Epithelial cell of prostate (primary cell): Measurements from ENCODE around the gene AP2B1.
"Not testable (repeated sequence)": the region's sequence is repeated elsewhere in the genome, so short reads cannot be mapped to it uniquely, and the experiment has no call there.

ENCODE experiments used
- DNase-seq: peaks from one replicate; pipeline ENCODE4 v3.0.0-alpha.2; 2011; ENCODE audit warnings: low read depth, low spot score
- H3K27ac ChIP-seq: fragments of 450-650 bp; 2 replicates; pipeline ENCODE4 v1.5.1; 2017; ENCODE audit warnings: mild to moderate bottlenecking

Gene AP2B1

DNA sequence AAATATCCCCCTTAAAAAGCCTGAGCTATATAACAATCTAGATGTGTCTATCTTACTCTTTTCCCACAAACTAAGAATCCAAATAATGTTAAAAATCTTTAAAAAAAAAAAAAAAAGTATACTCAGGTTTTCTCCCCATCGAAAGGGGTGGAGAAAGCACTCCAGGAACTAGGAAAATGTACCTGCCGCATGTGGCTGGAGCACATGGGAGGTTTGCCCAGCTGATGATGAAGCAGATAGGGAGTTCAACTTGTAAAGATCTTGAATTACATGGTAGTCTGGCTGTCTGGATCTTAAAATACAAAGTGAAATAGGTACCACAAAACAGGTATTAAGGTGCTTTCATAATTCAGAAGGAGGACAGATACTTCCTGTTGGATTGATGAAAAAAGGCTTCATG, 17.7 kb upstream of the AP2B1 start:
- no peak for DNase-seq
- H3K27ac ChIP-seq = no peak overlapping the region

DNA sequence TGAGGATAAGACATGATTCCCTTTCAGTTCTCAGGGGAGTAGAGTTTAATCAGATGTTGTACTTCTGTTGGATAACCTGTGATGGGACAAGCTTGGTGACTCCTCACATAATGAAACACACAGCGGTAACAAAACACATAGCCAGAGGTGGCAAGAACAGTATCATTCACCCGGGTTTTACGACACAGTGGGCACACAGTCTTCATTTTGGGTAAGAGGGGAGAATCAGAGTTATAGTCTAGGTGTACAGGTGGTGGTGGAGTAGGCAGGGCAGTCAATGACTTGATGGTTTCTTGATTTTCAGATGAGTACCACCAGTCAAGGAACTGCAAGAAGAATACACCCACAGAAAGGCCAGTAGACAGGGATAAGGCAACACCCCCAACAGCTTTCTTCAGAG, 11.4 kb upstream of the AP2B1 start:
- DNase-seq = no peak
- no peak overlapping the region for H3K27ac ChIP-seq

DNA sequence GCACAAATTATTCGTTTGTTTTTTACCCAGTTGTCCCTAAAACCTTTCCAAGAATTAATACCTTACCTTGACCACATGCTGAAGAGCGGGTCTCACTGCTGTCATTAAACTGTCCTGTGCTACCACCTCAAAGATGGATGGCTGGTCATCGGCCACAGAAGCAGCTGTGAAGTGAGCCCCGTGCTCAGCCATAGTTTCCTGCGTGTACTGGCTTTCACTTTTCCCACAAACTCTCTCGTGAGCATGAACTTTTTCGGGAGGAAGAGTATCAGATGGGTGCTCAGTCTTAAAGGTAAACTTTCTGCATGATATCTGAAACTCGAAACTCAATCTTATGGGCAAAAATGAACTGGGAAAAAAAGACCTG, 9.3 kb upstream of the AP2B1 start:
- peak overlapping the region; percentile 64 for H3K27ac ChIP-seq
- DNase-seq = no peak

DNA sequence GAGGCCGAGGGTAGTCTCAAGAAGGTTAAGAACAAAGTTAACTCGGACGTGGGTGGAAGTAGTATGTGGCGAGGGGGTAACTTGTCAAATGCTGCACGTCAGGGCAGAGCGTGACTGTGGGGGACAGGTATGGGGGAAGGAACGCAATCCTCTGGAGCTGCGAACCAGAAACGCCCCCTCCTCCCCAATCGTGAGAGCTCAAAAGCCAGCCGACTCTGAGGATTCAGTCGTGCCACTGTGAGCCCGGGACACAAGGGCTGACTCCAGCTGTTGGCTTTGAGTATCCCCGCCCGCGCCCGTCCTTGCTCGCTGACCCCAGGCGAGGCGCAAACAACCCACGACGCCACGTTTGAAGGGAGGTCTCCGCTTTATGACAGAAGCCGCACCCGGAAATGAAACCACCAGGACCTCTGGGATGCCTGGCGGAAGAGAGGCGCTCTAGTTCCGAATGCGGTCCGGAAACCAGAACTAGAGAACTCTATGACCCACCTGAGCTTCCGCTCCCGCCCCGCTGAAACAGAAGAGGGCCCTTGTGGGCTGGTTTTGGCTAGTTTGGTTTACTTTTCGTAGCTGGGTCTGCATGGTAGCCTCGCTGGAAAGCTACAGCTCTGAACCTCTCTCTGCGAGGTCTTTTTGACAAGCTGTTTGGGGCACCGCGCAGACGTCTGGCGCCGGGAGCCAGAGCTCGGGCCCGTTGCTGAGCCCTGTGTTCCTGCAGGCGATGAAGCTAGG, 8.8 kb upstream of the AP2B1 start, which contains the start of gene PEX12:
Gene PEX12, minus strand, starts transcription at position 375 of the 732 bp plus-strand sequence. CDS start 550 bp downstream, outside the sequence.
- no peak for DNase-seq
- H3K27ac ChIP-seq = peak within 1 kb of the TSS; percentile 64

DNA sequence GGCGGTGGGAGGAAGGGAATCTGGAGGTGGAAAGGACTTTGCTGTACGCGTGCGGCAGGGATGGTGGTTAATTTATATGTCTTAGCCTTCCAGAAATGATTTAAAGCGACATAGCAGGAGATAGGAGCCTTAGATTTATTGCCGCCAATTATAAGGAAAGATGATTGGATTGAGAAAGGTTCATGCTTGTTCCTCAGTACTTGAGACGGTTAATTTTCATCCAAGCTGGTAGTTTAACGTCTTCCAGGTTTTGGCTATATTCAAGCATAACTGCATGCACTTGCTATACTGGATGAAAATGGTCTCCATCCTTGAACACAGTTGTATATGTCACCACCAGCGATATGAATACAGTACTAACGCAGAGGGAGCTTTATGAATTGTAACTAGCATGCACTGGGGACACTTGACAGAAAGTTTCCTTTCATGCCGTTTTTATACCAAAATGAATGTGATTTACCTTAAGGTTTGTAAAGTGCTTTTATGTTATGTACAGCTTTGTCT, 8.1 kb upstream of the AP2B1 start:
- H3K27ac ChIP-seq = peak overlapping the region; percentile 64
- DNase-seq = no peak

DNA sequence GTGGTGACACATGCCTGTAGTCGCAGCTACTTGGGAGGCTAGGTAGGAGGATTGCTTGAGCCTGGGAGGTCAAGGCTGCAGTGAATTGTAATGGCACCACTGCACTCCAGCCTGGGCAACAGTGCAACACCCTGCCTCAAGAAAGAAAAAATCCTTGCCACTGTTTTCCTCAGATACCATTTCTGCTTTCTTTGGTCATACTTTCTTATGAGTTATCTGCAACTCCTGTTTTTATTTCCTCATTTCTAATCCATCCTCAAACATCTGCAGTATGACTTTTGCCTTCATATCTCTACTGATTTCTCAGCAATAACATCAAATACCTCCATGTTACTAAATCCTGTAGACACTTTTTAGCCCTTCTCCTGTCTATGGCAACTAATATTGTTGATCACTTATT, 3.1 kb upstream of the AP2B1 start:
- no peak for DNase-seq
- no peak overlapping the region for H3K27ac ChIP-seq

DNA sequence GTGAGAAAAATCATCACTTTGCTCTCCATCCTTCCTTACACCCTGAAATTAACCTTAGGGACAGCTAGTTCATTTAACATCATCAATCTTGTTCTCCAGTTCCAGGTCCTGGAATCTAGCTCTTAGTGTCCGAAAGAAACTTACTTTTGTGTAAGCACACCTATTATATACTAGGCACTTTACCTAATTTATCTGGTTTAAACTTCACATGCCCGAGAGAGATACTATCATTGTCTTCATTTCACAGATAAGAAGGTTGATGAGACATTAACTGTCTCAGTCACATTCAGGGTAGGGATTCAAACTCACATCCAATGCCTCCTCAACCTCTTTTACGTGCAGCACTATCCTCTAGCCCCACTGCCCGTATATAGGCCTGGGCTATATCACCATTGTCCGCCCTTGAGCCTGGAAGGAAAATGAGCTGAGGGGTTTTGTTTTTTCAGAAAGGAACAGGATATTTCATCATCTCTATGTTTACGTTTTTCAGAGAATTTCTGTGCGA, 501 bp upstream of the AP2B1 start:
- no peak for DNase-seq
- peak overlapping the region; percentile 92 for H3K27ac ChIP-seq

DNA sequence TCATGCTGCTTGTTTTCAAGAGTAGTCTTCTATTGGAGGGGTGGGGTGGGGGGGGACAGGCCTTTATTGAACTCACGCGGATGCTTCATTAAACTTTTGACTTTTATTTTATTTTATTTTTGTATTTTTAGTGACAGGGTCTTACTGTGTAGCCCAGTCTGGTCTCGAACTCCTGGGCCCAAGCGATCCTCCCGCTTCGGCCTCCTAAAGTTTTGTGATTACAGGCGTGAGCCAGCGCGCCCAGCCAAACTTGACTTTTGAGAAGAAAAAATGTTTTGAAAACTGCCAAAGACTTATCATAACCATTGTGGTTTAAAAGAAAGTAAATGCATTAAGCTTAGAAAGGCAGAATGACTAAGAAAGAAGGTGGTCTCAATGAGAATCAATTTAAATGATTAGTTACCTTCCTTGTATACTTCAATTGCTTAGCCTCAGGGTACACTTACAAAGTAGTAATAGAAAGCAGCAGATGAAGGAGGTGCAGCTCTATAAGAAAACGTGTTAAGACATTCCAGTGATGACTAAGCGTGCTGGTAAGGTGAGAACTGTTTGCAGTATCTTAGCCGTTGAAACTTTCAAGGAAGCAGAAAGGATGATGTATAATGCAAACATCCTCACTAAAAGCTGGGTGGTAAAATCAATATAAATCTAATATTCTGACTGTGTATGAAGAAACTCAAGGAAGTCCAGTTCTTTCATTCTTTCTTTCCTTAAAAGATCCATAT, 1.2 kb downstream of the AP2B1 start:
- H3K27ac ChIP-seq = peak overlapping the region; percentile 92
- DNase-seq = peak; percentile 94

DNA sequence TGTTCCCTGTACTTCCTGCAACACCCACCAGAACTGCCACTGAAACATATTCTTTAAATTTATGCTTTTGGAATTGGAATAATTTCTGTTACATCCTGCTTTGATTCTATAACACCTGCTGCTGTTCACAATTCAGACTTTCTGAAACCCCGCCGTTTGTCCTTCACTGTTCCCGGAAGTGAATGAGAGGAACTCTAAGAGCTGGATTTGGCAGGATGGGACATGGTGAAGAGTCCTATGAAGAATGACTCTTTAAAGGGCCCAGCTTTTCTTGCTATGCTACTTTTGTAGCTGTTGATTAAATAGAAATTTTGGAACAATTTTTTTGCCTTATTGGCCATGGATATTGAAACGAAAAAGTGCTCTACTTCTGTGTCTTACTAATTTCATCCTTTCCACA, 8.9 kb downstream of the AP2B1 start:
- H3K27ac ChIP-seq = no peak overlapping the region
- no peak for DNase-seq

DNA sequence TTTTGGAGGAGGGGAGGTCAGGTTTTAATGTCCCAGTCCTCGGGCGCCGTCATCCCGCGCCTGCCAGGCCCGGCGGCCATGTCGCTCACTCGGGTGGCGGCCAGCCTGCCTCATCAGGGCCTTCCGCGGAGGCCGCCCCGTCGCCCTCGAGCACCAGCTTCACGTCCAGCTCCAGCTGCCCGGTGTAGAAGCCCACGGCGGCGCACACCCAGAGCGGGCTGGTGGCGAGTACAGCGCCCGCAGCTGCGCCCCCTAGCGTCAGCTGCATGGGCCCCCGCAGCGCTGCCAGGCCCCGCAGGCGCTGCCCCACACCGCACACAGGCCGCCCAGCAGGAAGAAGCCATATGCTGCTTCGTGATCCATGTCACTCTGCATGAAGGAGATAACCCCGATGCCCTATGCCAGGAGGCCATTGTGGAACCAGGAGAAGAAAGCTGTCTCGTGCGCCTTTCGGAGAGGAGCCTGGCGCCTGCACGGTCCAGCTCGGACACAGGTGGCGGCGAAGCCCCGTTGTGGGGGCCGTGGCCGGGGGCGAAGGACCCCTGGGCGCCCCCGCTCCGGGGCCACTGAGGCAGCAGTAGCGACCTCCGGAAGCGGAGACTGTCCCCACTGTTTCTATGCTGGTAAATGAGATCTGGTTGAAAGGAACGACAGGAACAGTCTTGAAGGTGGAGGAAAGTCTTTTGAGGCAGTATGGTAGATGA, 9.6 kb downstream of the AP2B1 start:
- no peak overlapping the region for H3K27ac ChIP-seq
- no peak for DNase-seq

DNA sequence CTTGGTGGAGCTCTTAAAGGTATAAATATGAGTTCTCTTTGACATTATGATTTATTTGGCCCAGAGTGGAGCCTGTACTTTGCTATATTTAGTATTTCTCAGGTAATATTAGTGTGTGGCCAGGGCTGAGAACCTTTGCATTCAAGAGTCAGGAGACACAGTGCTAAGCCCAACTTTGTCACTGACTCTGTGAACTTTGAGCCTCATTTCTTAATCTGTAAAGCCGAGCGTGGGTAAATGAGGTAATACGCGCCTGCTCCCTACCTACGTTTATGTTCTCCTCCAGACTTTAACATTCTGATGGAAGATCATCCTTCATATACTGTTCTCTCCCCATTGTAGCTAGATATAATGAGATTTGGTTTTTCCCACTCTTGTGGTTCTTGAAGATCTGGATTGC, 10.5 kb downstream of the AP2B1 start:
- H3K27ac ChIP-seq = no peak overlapping the region
- no peak for DNase-seq

DNA sequence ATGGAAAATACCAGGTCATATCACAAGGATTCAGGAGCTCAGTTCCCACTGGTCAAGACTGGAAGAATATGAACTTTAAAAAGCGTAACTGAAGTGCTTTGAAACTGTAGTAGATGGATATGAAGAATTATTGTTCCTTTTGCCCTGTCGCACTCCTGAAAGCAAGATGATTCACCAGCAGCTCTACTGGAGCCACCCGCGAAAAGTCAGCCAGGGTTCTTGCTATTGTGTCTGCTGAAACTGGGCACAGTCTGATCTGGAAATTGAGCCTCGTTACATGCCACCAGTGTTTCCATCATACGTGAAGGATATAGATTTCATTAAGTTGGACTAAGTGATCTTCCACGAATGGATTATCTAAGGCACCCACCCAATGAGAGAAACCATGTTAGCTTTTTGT, 16.6 kb downstream of the AP2B1 start:
- H3K27ac ChIP-seq = no peak overlapping the region
- no peak for DNase-seq

DNA sequence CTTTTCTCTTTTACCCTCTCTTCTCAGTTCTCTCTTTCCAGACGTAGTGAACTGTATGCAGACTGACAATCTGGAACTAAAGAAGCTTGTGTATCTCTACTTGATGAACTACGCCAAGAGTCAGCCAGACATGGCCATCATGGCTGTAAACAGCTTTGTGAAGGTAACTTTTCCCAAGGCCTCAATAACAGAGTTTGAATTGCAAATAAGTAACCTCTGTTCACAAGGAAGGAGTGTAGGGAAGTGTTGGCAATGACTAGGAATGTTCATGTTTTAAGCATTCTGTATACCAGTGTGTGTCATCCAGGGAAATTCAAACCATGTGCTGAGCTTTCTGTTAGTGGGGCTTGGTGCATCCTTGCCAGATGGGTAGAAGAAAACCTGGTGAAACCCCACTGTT, 18.6 kb downstream of the AP2B1 start:
- no peak overlapping the region for H3K27ac ChIP-seq
- DNase-seq = no peak

DNA sequence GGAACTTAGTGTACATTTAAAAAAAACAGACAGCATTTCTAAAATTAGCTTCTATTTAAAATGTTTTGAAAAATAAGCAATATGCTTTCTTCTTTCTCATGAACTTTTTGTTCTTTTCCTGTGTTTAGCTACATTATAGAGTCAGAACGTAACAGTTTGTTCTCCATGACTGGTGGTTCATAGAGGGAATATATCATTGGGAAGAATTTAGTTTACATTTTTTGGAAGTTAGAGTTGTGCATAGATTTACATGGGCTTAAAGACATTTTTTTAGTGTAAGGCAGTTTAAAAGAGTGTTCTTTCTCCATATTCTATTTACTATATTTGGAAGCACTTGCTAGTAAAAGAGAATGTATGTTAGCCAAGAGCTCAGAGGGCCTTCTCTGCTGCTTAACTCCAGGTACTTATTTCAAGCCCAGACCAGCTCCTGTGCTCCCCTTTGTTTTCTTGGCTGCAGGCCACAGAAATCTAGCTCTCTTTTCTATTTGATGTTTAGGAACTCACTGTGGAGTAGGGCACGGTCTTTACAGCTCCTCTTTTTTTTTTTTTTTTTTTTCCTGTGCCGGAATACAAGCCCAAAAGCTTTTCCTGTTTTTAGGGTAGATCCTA, 20.2 kb downstream of the AP2B1 start:
- no peak for DNase-seq

DNA sequence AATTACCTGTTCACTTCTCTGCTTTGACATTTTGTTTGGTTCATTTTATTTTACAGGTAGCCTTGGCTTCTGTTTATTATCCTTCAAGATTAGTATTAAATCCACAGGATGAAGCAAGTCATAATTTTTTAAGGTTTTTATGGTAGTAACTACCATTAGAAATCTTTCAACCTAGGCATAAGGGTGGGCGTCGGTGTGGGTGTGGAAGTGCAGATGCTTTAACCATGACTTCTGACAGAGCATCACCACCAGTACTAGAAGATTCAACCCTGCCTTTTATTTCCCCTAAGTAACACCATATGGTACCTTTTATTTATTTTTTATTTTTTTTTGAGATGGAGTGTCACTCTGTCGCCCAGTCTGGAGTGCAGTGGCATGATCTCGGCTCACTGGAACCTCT, 22.7 kb downstream of the AP2B1 start:
- DNase-seq = no peak
- no peak overlapping the region for H3K27ac ChIP-seq

More for the DNA sequence above, 20.2 kb downstream of the AP2B1 start:
- no peak overlapping the region for H3K27ac ChIP-seq

DNA sequence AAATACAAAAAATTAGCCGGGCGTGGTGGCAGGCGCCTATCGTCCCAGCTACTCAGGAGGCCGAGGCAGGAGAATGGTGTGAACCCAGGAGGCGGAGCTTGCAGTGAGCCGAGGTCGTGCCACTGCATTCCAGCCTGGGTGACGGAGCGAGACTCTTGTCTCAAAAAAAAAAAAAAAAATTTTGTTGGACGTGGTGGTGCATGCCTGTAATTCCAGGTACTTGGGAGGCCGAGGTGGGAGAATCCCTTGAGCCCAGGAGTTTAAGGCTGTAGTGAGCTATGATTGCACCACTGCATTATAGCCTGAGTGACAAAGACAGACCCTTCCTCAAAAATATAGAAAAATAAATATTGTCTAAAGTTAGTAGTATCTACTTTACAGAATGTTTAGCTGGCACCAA, 23.6 kb downstream of the AP2B1 start:
- H3K27ac ChIP-seq, DNase-seq: not testable (repeated sequence)

DNA sequence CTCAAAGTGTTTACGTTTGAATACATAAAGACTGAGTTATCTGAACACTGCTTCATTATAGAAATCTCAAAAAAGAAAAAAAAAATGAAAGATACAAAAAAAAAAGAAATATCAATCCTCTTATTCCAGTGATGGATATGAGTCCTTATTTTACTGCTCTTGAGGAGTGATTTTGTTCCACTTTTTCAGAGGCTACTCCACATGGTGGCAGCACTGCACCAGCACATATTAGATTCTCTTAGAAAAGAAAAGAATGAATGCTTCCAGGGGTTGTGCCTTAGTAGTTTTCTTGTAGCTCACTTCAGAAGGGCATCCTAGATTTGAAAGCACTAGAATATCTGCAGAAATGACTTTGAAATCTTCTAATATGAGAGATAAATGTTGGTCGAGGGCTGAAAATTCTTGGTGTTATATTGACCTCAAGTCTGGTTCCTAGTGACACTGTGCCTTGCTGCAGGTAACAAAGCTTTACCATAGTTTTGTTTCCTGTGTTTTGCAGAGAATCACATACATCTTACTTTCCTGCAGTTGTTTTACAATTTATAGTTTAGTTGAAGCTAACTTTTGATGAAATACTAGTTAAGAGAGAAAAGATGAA, 25.9 kb downstream of the AP2B1 start:
- no peak overlapping the region for H3K27ac ChIP-seq
- no peak for DNase-seq

DNA sequence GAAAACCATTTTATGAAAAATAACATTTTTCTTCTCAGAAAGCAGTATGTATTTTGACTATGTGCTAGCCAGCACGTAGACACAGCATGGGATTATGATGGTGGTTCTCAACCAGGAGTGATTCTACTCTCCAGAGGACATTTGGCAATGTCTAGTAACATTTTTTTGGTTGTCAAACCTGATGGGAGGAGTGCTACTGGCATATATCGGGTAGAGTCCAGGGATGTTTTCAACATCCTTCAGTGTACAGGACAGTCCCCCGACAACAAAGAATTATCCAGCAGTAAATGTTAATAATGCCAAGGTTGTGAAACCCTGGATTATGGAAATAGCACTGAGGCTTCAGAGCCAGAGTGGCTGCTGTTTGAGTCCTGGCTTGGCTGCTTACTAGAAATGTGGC, 27.7 kb downstream of the AP2B1 start:
- no peak for DNase-seq
- H3K27ac ChIP-seq = no peak overlapping the region

DNA sequence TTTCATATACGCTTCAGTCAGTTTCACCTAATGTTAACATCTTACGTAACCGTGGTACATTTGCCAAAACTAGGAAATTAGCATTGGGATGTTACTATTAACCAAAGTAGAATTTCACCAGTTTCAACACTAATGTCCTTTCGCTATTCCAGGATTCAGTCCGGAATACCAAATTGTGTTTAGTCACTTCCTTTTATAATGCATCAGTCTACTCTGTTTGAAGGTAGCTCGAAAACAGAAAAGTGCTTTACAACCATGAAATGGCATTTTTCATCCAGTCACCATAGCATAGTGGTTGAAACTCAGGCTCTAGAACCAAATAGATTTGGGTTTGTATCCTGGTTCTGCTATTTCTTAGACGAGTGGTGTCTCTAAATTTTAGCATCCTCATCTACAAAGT, 29.4 kb downstream of the AP2B1 start:
- no peak for DNase-seq
- H3K27ac ChIP-seq = no peak overlapping the region

DNA sequence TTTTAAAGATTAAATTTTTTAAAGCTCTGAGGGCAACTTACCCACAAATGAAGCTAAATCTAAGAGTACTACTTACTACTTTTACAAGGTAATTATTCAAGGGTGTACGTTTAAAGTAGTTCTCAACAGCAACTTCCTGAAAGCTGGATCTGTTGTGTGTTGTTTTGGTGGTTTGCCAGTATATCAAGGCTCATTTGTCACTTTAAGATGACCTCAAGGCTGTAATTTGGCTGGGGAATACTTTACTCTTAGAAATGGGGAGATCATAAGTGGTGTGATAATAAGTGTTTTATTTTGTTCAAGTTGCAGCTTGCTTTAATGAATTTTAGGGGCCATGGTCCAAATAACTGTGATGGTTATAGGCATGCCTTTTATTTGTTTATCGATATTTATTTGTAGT, 30.4 kb downstream of the AP2B1 start:
- no peak overlapping the region for H3K27ac ChIP-seq
- no peak for DNase-seq
